H1 (cell line): ENCODE data around the gene SHMT1.

Experiments used
- CHD7 ChIP-seq: fragments of 300-600 bp; sonication (generic); IDR thresholded peaks from 2 replicates; pipeline ENCODE4 v1.7.1; 2012; ENCODE audit warnings: low read length, moderate library complexity, mild to moderate bottlenecking, inconsistent platforms; ENCODE audit not compliant: insufficient replicate concordance
- CTCF ChIP-seq, 3 experiments: IDR thresholded peaks; 1 replicate in 2 of 3; 2 replicates in 1 of 3; pipeline versions ENCODE4 v1.5.1 to v1.6.1; 2011; ENCODE audit warnings: low read length in 3 of 3, mild to moderate bottlenecking in 3 of 3, inconsistent platforms in 2 of 3, low read depth in 1 of 3, moderate library complexity in 1 of 3; ENCODE audit not compliant: insufficient read depth in 1 of 3; ENCODE audit errors: control extremely low read depth in 1 of 3
- JUN ChIP-seq: IDR thresholded peaks from 2 replicates; pipeline ENCODE4 v1.6.1; 2011; ENCODE audit warnings: low read depth, mild to moderate bottlenecking, improper control_type of control experiment, low read length
- NRF1 ChIP-seq: IDR thresholded peaks from 2 replicates; pipeline ENCODE4 v1.6.1; 2011; ENCODE audit warnings: mild to moderate bottlenecking, low read depth, low read length, improper control_type of control experiment
- PHF8 ChIP-seq: fragments of 200-600 bp; sonication (generic); conservative IDR thresholded peaks from 2 replicates; pipeline ENCODE4 v1.7.1; 2012; ENCODE audit warnings: low read depth, mild to moderate bottlenecking, inconsistent platforms, low read length, moderate library complexity
- POLR2A ChIP-seq, 2 experiments: IDR thresholded peaks; 1 replicate in 1 of 2; 2 replicates in 1 of 2; pipeline ENCODE4 v1.6.1; 2011; ENCODE audit warnings: low read depth in 2 of 2, low read length in 2 of 2, mild to moderate bottlenecking in 2 of 2; ENCODE audit errors: control extremely low read depth in 1 of 2
- SIX5 ChIP-seq: IDR thresholded peaks from 2 replicates; pipeline ENCODE4 v1.6.1; 2011; ENCODE audit warnings: mild to moderate bottlenecking, low read depth, low read length
- TAF1 ChIP-seq: IDR thresholded peaks from 2 replicates; pipeline ENCODE4 v1.6.1; 2011; ENCODE audit warnings: mild to moderate bottlenecking, low read depth, low read length

- TF ChIP-seq CHD7 (no peak), JUN (no peak), POLR2A (IDR thresholded peaks at IDR 0.05; ENCODE audit: control extremely low read depth in 1 of 2, low read depth in 2 of 2, low read length in 2 of 2) (no peak), CTCF (IDR thresholded peaks at IDR 0.05; ENCODE audit: control extremely low read depth in 1 of 3, insufficient read depth in 1 of 3, low read depth in 1 of 3, low read length in 3 of 3) (no peak), PHF8 (no peak), TAF1 (no peak), NRF1 (no peak), SIX5 (no peak)
Observed at GRCh38 chr17:18328643-18329204, 34.6 kb downstream of the SHMT1 start.
